GM21447 (cell line): Measurements from ENCODE around the gene RPL27.
"Not testable (repeated sequence)": the region's sequence is repeated elsewhere in the genome, so short reads cannot be mapped to it uniquely, and the experiment has no call there.

Experiments
- ATAC-seq: cut with Tn5 transposase; IDR thresholded peaks from one replicate; pipeline ENCODE4 v1.9.1; 2021; ENCODE audit not compliant: unreplicated experiment

RPL27 gene

DNA sequence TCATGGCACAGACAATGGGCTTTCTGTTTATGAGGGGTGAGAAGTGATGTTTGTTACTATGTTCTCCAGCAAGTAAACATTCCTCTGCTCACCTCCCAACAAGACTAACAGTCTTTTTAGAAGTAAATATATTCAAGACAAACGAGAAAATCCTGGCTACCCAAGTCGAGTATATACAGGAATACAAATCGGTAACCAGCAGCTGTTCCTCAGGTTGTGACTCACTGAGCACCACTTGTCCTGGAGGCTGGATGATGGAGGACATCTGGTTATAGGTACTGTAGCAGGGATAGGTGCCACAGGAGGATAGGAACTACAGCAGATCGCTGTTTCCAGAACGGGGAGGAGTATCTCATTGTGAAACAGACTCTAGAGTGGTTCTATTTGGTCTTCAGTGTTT, 5.3 kb upstream of the RPL27 start:
- no peak for ATAC-seq

- ATAC-seq, result not testable (repeated sequence)
Measured at GRCh38 chr17:42993913-42994312, 4.3 kb upstream of the RPL27 start.

- ATAC-seq, result no peak
Measured at GRCh38 chr17:42997390-42997983, 732 bp upstream of the RPL27 start.

- ATAC-seq, result no peak
Measured at GRCh38 chr17:42999003-42999525, 845 bp downstream of the RPL27 start.

- ATAC-seq, result not testable (repeated sequence)
Measured at GRCh38 chr17:43000894-43001293, 2.7 kb downstream of the RPL27 start.

DNA sequence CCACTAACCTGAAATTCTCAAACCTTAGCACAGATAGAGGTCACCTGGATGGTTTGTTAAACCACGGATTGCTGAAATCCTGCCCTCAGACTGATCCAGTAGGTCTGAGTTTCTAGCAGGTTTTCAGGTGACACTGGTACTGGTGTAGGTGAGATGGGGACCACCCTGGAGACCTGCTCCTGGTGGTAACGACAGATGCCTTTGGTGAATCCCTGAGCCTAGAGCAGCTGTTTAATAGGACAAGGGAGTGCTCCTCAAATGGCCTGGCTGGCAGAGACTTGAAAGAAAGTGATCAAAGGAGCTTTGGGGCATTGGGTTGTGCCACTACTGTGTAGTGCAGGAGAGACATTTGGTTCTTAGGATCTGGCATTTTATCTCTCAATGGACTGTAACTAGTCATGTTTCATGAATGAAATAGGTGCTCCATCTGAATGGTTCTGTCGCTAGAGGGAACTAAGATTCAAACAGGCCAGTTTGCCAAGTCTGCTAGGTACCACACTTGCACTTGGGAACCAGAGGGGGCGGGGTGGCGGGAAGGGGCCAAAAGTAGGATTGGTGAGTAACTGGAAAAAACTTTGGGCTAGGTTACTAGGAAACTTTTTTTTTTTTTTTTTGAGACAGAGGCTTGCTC, 5.4 kb downstream of the RPL27 start:
- ATAC-seq, result no peak

- ATAC-seq, result peak; percentile 90
Measured at GRCh38 chr17:43006639-43007551, 8.7 kb downstream of the RPL27 start, which contains the start of gene IFI35. IFI35 (plus strand) TSS chr17:43006784; CDS start chr17:43006948, 164 bp downstream.

DNA sequence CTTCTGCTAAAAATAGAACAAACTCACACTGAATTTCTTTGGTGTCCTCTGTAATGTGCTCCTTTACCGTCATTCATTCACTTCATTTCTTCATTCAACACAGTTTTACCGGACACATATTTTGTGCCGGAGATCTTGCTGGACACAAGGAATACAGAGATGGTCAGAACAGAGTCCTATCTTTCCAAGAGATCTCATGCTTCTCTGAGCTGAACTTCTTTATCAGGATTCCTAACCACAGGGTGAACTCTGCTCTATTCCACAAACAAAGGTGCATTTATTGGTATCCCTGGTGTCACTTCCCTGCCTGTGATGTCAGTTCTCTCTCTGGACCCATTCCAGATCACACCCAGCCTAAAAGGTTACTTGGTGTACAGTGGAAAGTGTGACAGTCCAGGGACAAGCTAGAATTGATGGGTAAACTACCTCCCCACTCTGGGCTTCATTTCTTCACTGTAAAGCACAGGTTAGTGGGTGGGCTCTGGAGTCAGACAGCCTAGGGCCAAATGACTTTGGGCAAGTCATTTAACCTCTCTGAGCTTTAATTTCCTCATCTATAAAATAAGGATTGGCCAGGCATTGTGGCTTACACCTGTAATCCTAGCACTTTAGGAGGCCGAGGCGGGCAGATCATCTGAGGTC, 12.6 kb downstream of the RPL27 start:
- ATAC-seq, result no peak

DNA sequence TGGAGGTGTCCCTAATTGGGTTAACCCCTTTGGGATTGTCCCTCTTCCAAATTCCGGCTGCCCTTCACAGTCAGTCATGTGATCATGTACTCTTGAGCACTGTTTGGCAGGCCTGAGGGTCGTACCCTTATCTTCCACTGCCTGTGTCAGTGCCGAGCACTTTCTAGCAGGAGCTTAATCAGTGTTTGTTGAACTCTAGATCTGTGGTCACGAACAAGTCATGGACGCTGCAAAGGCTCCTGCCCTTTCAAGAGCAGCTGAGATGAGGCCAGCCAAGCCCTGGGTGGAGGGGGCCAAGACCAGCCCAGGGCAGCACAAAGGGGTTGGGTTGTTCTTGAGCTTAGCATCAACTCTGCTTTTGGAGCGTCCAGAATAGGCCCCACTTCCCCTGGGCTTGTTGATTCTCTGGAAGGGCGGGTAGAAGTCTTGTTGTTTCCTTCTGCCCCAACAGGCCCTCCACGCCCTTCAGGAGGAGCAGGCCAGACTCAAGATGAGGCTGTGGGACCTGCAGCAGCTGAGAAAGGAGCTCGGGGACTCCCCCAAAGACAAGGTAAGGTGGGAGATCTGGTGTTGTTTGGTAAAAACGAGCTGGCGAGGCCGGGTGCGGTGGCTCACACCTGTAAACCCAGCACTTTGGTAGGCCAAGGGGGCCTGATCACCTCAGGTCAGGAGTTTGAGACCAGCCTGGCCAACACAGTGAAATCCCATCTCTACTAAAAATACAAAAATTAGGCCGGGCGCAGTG, 13.7 kb downstream of the RPL27 start:
- ATAC-seq, result no peak

- no peak for ATAC-seq
Measured at GRCh38 chr17:43013296-43013695, 15.1 kb downstream of the RPL27 start.

DNA sequence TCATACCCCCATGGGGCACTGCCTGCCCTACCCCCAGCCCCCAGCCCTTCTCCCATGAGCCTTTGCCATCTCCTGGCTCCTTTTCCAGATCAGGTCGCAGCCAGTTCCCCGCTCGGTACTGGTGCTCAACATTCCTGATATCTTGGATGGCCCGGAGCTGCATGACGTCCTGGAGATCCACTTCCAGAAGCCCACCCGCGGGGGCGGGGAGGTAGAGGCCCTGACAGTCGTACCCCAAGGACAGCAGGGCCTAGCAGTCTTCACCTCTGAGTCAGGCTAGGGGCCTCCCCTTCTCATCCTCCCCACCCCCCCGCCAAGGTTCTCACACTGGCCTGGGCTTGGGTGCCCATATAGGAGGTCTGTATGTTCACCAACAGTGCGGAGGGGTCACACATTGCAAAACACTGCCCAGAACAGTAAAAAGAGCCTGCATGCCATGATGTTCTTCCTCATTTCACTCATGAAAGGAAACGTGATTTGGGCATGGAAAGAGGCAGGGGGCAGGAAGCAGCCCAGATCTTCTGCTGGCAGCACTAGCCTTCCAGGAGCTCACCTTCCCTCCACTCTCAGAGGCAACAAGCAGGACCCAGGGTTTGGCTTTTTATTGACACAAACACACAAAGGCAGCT, 15.9 kb downstream of the RPL27 start:
- ATAC-seq, result no peak

DNA sequence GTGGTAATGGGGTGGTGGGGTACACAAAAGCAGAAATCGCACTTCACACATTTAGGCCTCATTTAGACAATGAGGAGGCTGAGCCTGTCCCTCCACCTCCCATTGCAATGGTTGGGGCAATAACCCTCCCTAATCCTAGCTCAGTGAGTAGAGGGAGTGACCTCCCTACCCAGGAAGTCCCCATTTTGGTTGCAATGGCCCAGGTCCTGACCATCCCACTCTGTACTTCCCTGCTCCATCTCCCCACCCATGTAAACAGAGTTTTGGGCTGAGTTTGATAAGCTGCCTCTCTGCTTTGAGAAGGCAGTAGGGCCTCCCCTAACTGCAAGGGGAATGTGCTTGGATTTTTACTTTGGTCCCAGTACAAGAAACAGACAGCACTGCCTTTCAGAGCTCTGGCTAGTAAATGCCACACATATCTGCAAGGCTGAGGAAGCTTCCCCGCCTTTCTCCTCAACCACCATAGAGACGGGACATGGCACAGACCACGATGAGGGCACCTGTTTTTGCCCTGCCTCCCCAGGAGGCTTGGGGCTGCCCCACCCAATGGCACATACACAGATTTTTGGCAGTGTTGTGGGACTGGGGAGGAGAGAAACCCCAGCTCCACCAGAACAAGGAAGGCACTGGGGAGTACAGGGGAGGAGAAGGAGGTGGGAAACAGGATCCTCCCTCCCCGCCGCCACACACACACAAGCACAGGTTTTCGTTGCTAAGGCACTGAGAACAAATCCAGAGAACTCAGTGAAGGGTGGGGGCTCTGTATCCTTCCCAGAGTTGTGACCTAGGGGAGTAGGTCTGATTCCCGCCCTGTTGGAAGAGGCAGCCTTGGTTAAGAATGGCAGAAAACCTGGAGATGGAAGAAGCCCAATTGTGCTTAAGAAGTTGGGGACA, 16.7 kb downstream of the RPL27 start:
- no peak for ATAC-seq

- ATAC-seq, result no peak
Measured at GRCh38 chr17:43015579-43015978, 17.4 kb downstream of the RPL27 start.

GRCh38 chr17:43016216-43016615, 18.0 kb downstream of the RPL27 start:
- no peak for ATAC-seq

DNA sequence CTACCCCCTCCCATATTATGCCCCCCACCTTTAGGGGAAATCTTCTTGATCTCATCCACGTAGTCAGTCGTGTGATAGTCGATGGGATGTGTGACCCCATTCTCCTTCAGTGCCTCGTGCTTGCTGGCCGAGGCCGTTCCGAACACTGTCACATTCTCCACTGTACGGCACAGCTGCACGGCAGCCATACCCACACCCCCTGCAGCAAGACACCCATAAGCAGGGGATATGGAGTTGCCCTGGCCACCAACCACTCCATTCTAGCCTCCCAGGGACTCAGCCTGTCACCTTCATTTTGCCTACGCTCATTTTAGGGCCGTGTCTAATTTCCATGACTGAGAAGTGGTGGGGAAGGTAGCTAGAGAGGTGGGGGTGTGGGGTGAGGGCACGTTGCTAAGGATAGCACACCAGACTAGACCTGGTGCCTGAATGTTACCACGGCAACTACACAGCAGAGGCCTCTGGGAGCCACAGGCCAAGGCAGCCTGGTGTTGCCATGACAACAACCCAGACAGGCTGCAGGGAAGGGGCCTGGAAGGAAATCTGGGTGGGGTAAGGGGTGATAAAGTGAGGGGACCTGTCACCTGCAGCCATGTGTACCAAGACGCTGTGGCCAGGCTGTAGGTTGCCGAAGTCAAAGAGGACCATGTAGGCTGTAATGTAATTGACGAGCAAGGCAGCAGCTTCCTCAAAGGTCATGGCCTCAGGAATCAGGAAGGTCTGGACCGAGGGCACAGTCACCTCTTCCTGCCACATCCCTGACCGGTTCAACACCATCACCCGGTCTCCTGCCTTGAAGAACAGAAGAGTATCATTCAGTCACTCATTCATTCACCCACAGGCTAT, 20.0 kb downstream of the RPL27 start:
- ATAC-seq, result no peak

GRCh38 chr17:43018932-43019331, 20.7 kb downstream of the RPL27 start:
- no peak for ATAC-seq

GRCh38 chr17:43019418-43019817, 21.2 kb downstream of the RPL27 start:
- ATAC-seq, result no peak

DNA sequence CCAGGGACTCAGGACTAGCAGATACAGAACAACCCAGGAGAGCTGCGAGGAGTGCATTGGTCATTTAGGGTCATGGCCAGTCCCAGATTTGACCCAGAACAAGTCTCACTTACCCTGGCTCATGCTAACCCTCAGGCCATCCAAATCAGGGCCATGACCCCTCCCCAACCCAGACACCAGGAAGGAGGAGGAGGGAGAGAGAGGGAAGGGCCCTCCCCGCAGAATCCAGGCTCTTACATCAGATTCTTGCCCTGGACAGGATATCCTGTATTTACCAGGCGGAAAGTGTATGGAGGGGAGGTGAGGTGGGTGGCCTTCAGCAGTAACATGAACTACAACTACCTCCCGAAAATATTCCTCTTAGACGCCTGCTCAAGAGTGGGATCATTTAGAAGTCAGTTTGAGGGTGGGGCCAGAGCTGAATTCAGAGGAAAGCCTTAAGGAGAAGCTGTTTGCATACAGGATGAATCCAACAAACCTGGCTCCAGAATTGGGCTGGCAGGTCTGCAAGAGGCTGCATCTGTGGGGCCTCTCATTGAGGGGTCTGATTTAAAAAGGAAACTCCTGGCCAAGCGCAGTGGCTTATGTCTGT, 21.9 kb downstream of the RPL27 start:
- no peak for ATAC-seq
